ENCODE data around the gene TRIM59.
"Not testable (repeated sequence)": the region's sequence is repeated elsewhere in the genome, so short reads cannot be mapped to it uniquely, and the experiment has no call there.

TRIM59 gene

GRCh38 chr3:160459450-160459970 lies 9.9 kb upstream of the TRIM59 start:
- H3K4me3 ChIP-seq (ENCODE audit: insufficient read depth, low read depth, low read length): no peak overlapping the region
- no peaks in the 10 kb centered on the region for H3K27me3 ChIP-seq (ENCODE audit: control insufficient read depth, insufficient read depth, low read length, poor library complexity, severe bottlenecking)
- H3K4me1 ChIP-seq (ENCODE audit: control insufficient read depth, insufficient read depth, low read length): no peaks in the 10 kb centered on the region
- H3K36me3 ChIP-seq (ENCODE audit: control insufficient read depth, insufficient read depth, low read length): no peaks in the 10 kb centered on the region
- H3K9me3 ChIP-seq (ENCODE audit: control insufficient read depth, low read length): no peaks in the 10 kb centered on the region
- no peak overlapping the region for H3K27ac ChIP-seq (ENCODE audit: insufficient read depth, low read depth, low read length, poor library complexity, severe bottlenecking)
- 95% methylated on average over 9 of the region's 9 CpGs for WGBS, 2 experiments

DNA sequence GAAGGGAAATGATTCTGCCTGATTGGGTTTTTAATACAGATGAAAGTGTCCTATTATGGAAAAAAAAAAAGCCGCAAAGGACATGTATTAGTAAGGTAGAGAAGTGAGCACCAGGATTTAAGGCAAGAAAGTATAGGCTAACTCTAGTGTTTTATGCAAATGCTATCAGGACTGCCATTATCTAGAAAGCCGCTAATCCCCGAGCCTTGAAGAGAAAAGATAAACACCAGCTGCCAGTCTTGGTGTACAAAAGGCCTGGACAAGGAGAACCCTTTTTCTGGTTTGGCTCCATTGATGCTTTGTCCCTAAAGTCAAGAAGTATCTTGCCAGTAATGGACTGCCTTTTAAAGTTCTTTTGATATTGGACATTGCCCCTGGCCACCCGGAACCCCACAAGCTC lies 8.6 kb upstream of the TRIM59 start:
- no peaks in the 10 kb centered on the region for H3K27me3 ChIP-seq (ENCODE audit: control insufficient read depth, insufficient read depth, low read length, poor library complexity, severe bottlenecking)
- H3K4me1 ChIP-seq (ENCODE audit: control insufficient read depth, insufficient read depth, low read length): no peaks in the 10 kb centered on the region
- no peaks in the 10 kb centered on the region for H3K36me3 ChIP-seq (ENCODE audit: control insufficient read depth, insufficient read depth, low read length)
- no peaks in the 10 kb centered on the region for H3K9me3 ChIP-seq (ENCODE audit: control insufficient read depth, low read length)
- no peak overlapping the region for H3K27ac ChIP-seq (ENCODE audit: insufficient read depth, low read depth, low read length, poor library complexity, severe bottlenecking)
- 87 to 90% methylated on average over 4 of the region's 4 CpGs for WGBS, 2 experiments
- H3K4me3 ChIP-seq (ENCODE audit: insufficient read depth, low read depth, low read length): no peak overlapping the region

DNA sequence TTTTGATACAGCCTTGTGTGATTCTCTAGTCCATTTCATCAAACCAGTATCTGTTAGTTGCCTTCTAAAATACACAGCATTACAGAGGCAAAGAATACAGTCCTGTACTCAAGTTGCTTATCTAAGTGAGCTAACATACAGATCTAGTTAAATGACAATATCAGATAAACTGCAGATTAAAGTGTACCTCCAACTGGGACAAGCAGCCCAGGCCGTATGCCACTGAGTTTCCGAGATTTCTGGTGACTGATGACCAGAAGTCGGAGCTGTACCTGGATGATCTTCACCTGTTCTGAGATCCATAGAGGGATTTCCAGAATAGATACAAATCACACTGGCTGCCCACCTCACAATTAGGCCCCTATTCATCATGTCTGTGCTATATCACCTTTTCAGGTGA lies 6.3 kb upstream of the TRIM59 start:
- Histone ChIP-seq H3K27ac (ENCODE audit: insufficient read depth, low read depth, low read length, poor library complexity, severe bottlenecking) (no peak overlapping the region), H3K9me3 (ENCODE audit: control insufficient read depth, low read length) (no peaks in the 10 kb centered on the region), H3K27me3 (ENCODE audit: control insufficient read depth, insufficient read depth, low read length, poor library complexity, severe bottlenecking) (no peaks in the 10 kb centered on the region), H3K4me3 (ENCODE audit: insufficient read depth, low read depth, low read length) (no peak overlapping the region), H3K4me1 (ENCODE audit: control insufficient read depth, insufficient read depth, low read length) (no peaks in the 10 kb centered on the region), H3K36me3 (ENCODE audit: control insufficient read depth, insufficient read depth, low read length) (no peaks in the 10 kb centered on the region)
- 86 to 93% methylated on average over 3 of the region's 3 CpGs for WGBS, 2 experiments

- H3K4me3 ChIP-seq (ENCODE audit: insufficient read depth, low read depth, low read length): no peak overlapping the region
- 89 to 95% methylated on average over 1 of the region's 1 CpG for WGBS, 2 experiments
- no peaks in the 10 kb centered on the region for H3K4me1 ChIP-seq (ENCODE audit: control insufficient read depth, insufficient read depth, low read length)
- H3K9me3 ChIP-seq (ENCODE audit: control insufficient read depth, low read length): no peaks in the 10 kb centered on the region
- H3K27ac ChIP-seq (ENCODE audit: insufficient read depth, low read depth, low read length, poor library complexity, severe bottlenecking): no peak overlapping the region
- no peaks in the 10 kb centered on the region for H3K36me3 ChIP-seq (ENCODE audit: control insufficient read depth, insufficient read depth, low read length)
- peaks cover 4% of the 10 kb centered on the region for H3K27me3 ChIP-seq (ENCODE audit: control insufficient read depth, insufficient read depth, low read length, poor library complexity, severe bottlenecking)
Observed at GRCh38 chr3:160454995-160455394, 5.4 kb upstream of the TRIM59 start.

DNA sequence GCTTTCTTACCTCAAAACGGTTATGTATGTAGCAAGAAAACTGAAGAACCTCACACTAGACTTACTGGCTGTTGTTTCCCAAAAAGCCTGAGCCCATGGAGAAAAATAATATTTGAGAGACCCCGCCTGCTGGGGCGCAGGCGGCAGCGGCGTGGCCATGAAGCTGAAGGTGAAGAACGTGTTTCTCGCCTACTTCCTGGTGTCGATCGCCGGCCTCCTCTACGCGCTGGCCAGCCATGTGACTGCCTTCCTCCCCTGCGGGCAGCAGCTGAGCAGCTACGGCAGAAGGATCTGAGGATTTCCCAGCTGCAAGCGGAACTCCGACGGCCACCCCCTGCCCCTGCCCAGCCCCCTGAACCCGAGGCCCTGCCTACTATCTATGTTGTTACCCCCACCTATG lies 2.7 kb upstream of the TRIM59 start:
- not testable (repeated sequence) for H3K27ac ChIP-seq (ENCODE audit: insufficient read depth, low read depth, low read length, poor library complexity, severe bottlenecking); H3K4me3 ChIP-seq (ENCODE audit: insufficient read depth, low read depth, low read length); H3K36me3 ChIP-seq (ENCODE audit: control insufficient read depth, insufficient read depth, low read length); H3K9me3 ChIP-seq (ENCODE audit: control insufficient read depth, low read length); H3K27me3 ChIP-seq (ENCODE audit: control insufficient read depth, insufficient read depth, low read length, poor library complexity, severe bottlenecking); H3K4me1 ChIP-seq (ENCODE audit: control insufficient read depth, insufficient read depth, low read length)
- 91 to 93% methylated on average over 19 of the region's 19 CpGs for WGBS, 2 experiments

GRCh38 chr3:160451602-160452001 lies 2.0 kb upstream of the TRIM59 start:
- H3K36me3 ChIP-seq (ENCODE audit: control insufficient read depth, insufficient read depth, low read length): no peaks in the 10 kb centered on the region
- no peaks in the 10 kb centered on the region for H3K4me1 ChIP-seq (ENCODE audit: control insufficient read depth, insufficient read depth, low read length)
- WGBS, 2 experiments: 84 to 92% methylated on average over 4 of the region's 4 CpGs
- H3K27ac ChIP-seq (ENCODE audit: insufficient read depth, low read depth, low read length, poor library complexity, severe bottlenecking): no peak overlapping the region
- H3K4me3 ChIP-seq (ENCODE audit: insufficient read depth, low read depth, low read length): no peak overlapping the region
- no peaks in the 10 kb centered on the region for H3K9me3 ChIP-seq (ENCODE audit: control insufficient read depth, low read length)
- peaks cover 4% of the 10 kb centered on the region for H3K27me3 ChIP-seq (ENCODE audit: control insufficient read depth, insufficient read depth, low read length, poor library complexity, severe bottlenecking)

GRCh38 chr3:160450846-160451245 lies 1.3 kb upstream of the TRIM59 start:
- H3K27me3 ChIP-seq (ENCODE audit: control insufficient read depth, insufficient read depth, low read length, poor library complexity, severe bottlenecking): peaks cover 4% of the 10 kb centered on the region
- H3K27ac ChIP-seq (ENCODE audit: insufficient read depth, low read depth, low read length, poor library complexity, severe bottlenecking): peak overlapping the region; percentile 96
- H3K4me3 ChIP-seq (ENCODE audit: insufficient read depth, low read depth, low read length): peak overlapping the region; percentile 95
- no peaks in the 10 kb centered on the region for H3K4me1 ChIP-seq (ENCODE audit: control insufficient read depth, insufficient read depth, low read length)
- no peaks in the 10 kb centered on the region for H3K9me3 ChIP-seq (ENCODE audit: control insufficient read depth, low read length)
- H3K36me3 ChIP-seq (ENCODE audit: control insufficient read depth, insufficient read depth, low read length): peaks cover 1% of the 10 kb centered on the region
- WGBS, 2 experiments: 64 to 100% methylated on average over 1 to 3 of the region's 3 CpGs

GRCh38 chr3:160448845-160449635 lies 546 bp downstream of the TRIM59 start:
- Histone ChIP-seq H3K27ac (ENCODE audit: insufficient read depth, low read depth, low read length, poor library complexity, severe bottlenecking) (peak overlapping the region; percentile 96), H3K27me3 (ENCODE audit: control insufficient read depth, insufficient read depth, low read length, poor library complexity, severe bottlenecking) (peaks cover 4% of the 10 kb centered on the region), H3K9me3 (ENCODE audit: control insufficient read depth, low read length) (no peaks in the 10 kb centered on the region), H3K36me3 (ENCODE audit: control insufficient read depth, insufficient read depth, low read length) (peaks cover 12% of the 10 kb centered on the region), H3K4me3 (ENCODE audit: insufficient read depth, low read depth, low read length) (peak overlapping the region; percentile 95), H3K4me1 (ENCODE audit: control insufficient read depth, insufficient read depth, low read length) (no peaks in the 10 kb centered on the region)
- WGBS, 2 experiments: 0% methylated on average over 26 of the region's 26 CpGs

DNA sequence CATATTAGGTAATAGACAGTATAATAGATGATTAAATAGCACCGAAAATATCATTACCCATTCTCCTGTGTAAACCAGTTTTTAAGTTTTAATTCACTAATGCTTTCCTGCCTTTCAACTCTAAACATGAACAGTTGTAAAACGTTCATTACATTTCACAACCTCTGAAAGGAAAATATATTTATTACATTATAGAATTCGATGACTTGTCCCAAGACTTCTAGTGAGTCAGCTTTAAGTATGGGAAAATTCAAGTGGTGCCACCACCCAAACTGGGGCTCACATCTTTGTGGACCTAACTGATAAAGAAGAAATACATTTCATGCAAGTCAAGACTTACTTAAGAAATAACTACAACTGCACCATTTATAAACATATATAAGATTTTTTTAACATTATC lies 2.0 kb downstream of the TRIM59 start:
- Histone ChIP-seq H3K27ac (ENCODE audit: insufficient read depth, low read depth, low read length, poor library complexity, severe bottlenecking) (no peak overlapping the region), H3K36me3 (ENCODE audit: control insufficient read depth, insufficient read depth, low read length) (peaks cover 12% of the 10 kb centered on the region), H3K9me3 (ENCODE audit: control insufficient read depth, low read length) (no peaks in the 10 kb centered on the region), H3K27me3 (ENCODE audit: control insufficient read depth, insufficient read depth, low read length, poor library complexity, severe bottlenecking) (peaks cover 4% of the 10 kb centered on the region), H3K4me1 (ENCODE audit: control insufficient read depth, insufficient read depth, low read length) (no peaks in the 10 kb centered on the region), H3K4me3 (ENCODE audit: insufficient read depth, low read depth, low read length) (peak overlapping the region; percentile 11)
- WGBS, 2 experiments: 80 to 82% methylated on average over 2 to 3 of the region's 3 CpGs

GRCh38 chr3:160446522-160447056 lies 3.0 kb downstream of the TRIM59 start:
- Histone ChIP-seq H3K4me3 (ENCODE audit: insufficient read depth, low read depth, low read length) (peak overlapping the region; percentile 14), H3K9me3 (ENCODE audit: control insufficient read depth, low read length) (no peaks in the 10 kb centered on the region), H3K27ac (ENCODE audit: insufficient read depth, low read depth, low read length, poor library complexity, severe bottlenecking) (no peak overlapping the region), H3K4me1 (ENCODE audit: control insufficient read depth, insufficient read depth, low read length) (no peaks in the 10 kb centered on the region), H3K27me3 (ENCODE audit: control insufficient read depth, insufficient read depth, low read length, poor library complexity, severe bottlenecking) (peaks cover 4% of the 10 kb centered on the region), H3K36me3 (ENCODE audit: control insufficient read depth, insufficient read depth, low read length) (peaks cover 12% of the 10 kb centered on the region)
- WGBS, 2 experiments: 90 to 96% methylated on average over 10 to 12 of the region's 13 CpGs

Data from ectodermal cell (in vitro differentiated cells).